Transverse colon (tissue), 4 donors: Measurements from ENCODE around the gene RBP5.

Experiments used
- EP300 ChIP-seq: sonication (generic); formaldehyde crosslinking; IDR thresholded peaks from one replicate; pipeline ENCODE4 v1.6.1; 2017; ENCODE audit warnings: antibody characterized with exemption, low read depth
- POLR2A ChIP-seq: fragments of 450-650 bp; IDR thresholded peaks from one replicate; pipeline ENCODE4 v1.6.1; 2016; ENCODE audit warnings: antibody characterized with exemption, mild to moderate bottlenecking, moderate library complexity
- POLR2AphosphoS5 ChIP-seq, 3 donors: sonication (generic); formaldehyde crosslinking; IDR thresholded peaks; one replicate each; pipeline ENCODE4 v1.6.1; 2016; ENCODE audit warnings: antibody characterized with exemption in 3 of 3
- TF ChIP-seq, protein P1 (sequence below), 5 experiments: fragments of 200-600 bp in 3 of 5; fragments of 450-650 bp in 2 of 5; sonication (generic) in 3 of 5; IDR thresholded peaks; 1 replicate in 2 of 5; 2 replicates in 3 of 5; pipeline ENCODE4 v1.5.1; 2016 to 2017; ENCODE audit warnings: antibody characterized with exemption in 5 of 5, inconsistent platforms in 3 of 5, mild to moderate bottlenecking in 2 of 5, moderate library complexity in 1 of 5

DNA sequence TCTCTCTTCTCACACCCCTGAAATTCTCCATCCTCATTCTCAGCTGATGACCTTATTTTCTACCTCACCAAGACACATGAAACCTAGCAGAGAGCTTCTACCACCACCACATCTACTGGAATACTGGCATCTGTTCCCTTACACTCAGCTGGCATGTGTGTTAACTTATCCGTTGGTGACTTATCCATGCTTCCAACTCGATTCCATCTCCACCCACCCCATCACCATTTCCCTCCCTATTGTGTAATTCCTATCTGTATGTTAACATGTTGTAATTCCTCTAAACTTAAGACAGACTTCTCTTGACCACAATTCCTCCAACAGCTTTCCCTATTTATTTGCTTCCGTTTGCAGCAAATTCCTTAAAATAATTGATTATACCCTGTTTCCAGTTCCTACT is 52.8 kb downstream of the RBP5 start:
- TF ChIP-seq, protein P1, sequence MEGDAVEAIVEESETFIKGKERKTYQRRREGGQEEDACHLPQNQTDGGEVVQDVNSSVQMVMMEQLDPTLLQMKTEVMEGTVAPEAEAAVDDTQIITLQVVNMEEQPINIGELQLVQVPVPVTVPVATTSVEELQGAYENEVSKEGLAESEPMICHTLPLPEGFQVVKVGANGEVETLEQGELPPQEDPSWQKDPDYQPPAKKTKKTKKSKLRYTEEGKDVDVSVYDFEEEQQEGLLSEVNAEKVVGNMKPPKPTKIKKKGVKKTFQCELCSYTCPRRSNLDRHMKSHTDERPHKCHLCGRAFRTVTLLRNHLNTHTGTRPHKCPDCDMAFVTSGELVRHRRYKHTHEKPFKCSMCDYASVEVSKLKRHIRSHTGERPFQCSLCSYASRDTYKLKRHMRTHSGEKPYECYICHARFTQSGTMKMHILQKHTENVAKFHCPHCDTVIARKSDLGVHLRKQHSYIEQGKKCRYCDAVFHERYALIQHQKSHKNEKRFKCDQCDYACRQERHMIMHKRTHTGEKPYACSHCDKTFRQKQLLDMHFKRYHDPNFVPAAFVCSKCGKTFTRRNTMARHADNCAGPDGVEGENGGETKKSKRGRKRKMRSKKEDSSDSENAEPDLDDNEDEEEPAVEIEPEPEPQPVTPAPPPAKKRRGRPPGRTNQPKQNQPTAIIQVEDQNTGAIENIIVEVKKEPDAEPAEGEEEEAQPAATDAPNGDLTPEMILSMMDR (IDR thresholded peaks at IDR 0.05), result no peak
- TF ChIP-seq POLR2A, result no peak
- TF ChIP-seq POLR2AphosphoS5 (IDR thresholded peaks at IDR 0.05), result no peak
- TF ChIP-seq EP300, result no peak
